ENCODE measurements around the gene AS3MT.
A peak's percentile ranks its signal among the peaks of the same experiment; 100 is the strongest.
"Not testable (repeated sequence)": the region's sequence is repeated elsewhere in the genome, so short reads cannot be mapped to it uniquely, and the experiment has no call there.

AS3MT gene

GRCh38 chr10:102841827-102842345 is 27.4 kb upstream of the AS3MT start:
- no peak for DNase-seq (ENCODE audit: low read depth)

GRCh38 chr10:102843139-102843538 is 26.1 kb upstream of the AS3MT start:
- H3K4me3 ChIP-seq (ENCODE audit: low read length); DNase-seq (ENCODE audit: low read depth): not testable (repeated sequence)

More at GRCh38 chr10:102841827-102842345, 27.4 kb upstream of the AS3MT start:
- TF ChIP-seq CTCF (conservative IDR thresholded peaks at IDR 0.05; ENCODE audit: low read length) = no peak
- no peak overlapping the region for H3K4me3 ChIP-seq (ENCODE audit: low read length)

- DNase-seq (ENCODE audit: low read depth); H3K4me3 ChIP-seq (ENCODE audit: low read length): not testable (repeated sequence)
Measured at GRCh38 chr10:102844190-102844776, 25.0 kb upstream of the AS3MT start.

GRCh38 chr10:102845352-102845902 is 23.8 kb upstream of the AS3MT start:
- DNase-seq (ENCODE audit: low read depth) = no peak
- no peak overlapping the region for H3K4me3 ChIP-seq (ENCODE audit: low read length)
- no peak for TF ChIP-seq CTCF (conservative IDR thresholded peaks at IDR 0.05; ENCODE audit: low read length)

GRCh38 chr10:102850025-102850518 is 19.2 kb upstream of the AS3MT start:
- TF ChIP-seq CTCF (conservative IDR thresholded peaks at IDR 0.05; ENCODE audit: low read length) = no peak
- no peak overlapping the region for H3K4me3 ChIP-seq (ENCODE audit: low read length)
- peak; percentile 20 for DNase-seq (ENCODE audit: low read depth)

GRCh38 chr10:102853237-102853636 is 16.0 kb upstream of the AS3MT start:
- DNase-seq (ENCODE audit: low read depth) = not testable (repeated sequence)

GRCh38 chr10:102855731-102856436 is 13.4 kb upstream of the AS3MT start:
- H3K4me3 ChIP-seq (ENCODE audit: low read length) = peak overlapping the region; percentile 12; the same call in 1 of the 2 replicates
- peak; percentile 98 for DNase-seq (ENCODE audit: low read depth)

More at GRCh38 chr10:102853237-102853636, 16.0 kb upstream of the AS3MT start:
- not testable (repeated sequence) for H3K4me3 ChIP-seq (ENCODE audit: low read length)

GRCh38 chr10:102856758-102857424 is 12.4 kb upstream of the AS3MT start:
- DNase-seq (ENCODE audit: low read depth) = peak; percentile 33
- no peak for TF ChIP-seq CTCF (conservative IDR thresholded peaks at IDR 0.05; ENCODE audit: low read length)
- H3K4me3 ChIP-seq (ENCODE audit: low read length) = no peak overlapping the region

GRCh38 chr10:102859911-102860310 is 9.4 kb upstream of the AS3MT start:
- no peak for TF ChIP-seq CTCF (conservative IDR thresholded peaks at IDR 0.05; ENCODE audit: low read length)
- DNase-seq (ENCODE audit: low read depth) = peak; percentile 25
- H3K4me3 ChIP-seq (ENCODE audit: low read length) = no peak overlapping the region

All from AG10803 (cell line).